Measurements from ENCODE around the gene ACTR3C. TPM values are rescaled to one million over a fixed set of nuclear protein-coding genes. Genes with fewer than 3 reads are reported as not detected.

Gene ACTR3C
- total RNA-seq, 4 donors from 2014 or later, result 8.3 to 25.6 (median 17.4) TPM

- Histone ChIP-seq H3K27me3 (no peaks in the 10 kb centered on the region), H3K27ac (peak overlapping the region; percentile 89 to 98 (median 95)), H3K4me1 (peaks cover 40 to 67% (median 42%) of the 10 kb centered on the region in 3 donors), H3K9me3 (no peaks in the 10 kb centered on the region), H3K36me3 (peaks cover 14 to 43% (median 18%) of the 10 kb centered on the region in 3 donors), H3K4me3 (peak overlapping the region in 2 of 4 donors; percentile 93 to 97)
- intact Hi-C loops (cut with DNase I), result no loop called here
- TF ChIP-seq POLR2A (IDR thresholded peaks at IDR 0.05) (no peak), CTCF (IDR thresholded peaks at IDR 0.05) (no peak)
- DNase-seq, result no peak
- 25 to 54% methylated on average over 2 to 3 of the region's 3 CpGs for WGBS, 2 donors
Measured at GRCh38 chr7:150370612-150371071, 47.3 kb upstream of the ACTR3C start.

- peaks cover 40 to 67% (median 42%) of the 10 kb centered on the region in 3 donors for H3K4me1 ChIP-seq
- 0 to 80% methylated on average over 1 to 2 of the region's 23 CpGs for WGBS, 2 donors
- intact Hi-C loops (cut with DNase I), result no loop called here
- H3K4me3 ChIP-seq, result peak overlapping the region; percentile 55 to 97 (median 81)
- TF ChIP-seq POLR2A (IDR thresholded peaks at IDR 0.05), result no peak
- H3K9me3 ChIP-seq, result no peaks in the 10 kb centered on the region
- no peaks in the 10 kb centered on the region for H3K27me3 ChIP-seq
- peak overlapping the region; percentile 89 to 98 (median 95) for H3K27ac ChIP-seq
- H3K36me3 ChIP-seq, result peaks cover 14 to 43% (median 18%) of the 10 kb centered on the region in 3 donors
- no peak for DNase-seq
Measured at GRCh38 chr7:150369748-150370501, 46.6 kb upstream of the ACTR3C start.

- DNase-seq, result no peak
- Histone ChIP-seq H3K36me3 (peaks cover 10 to 36% (median 18%) of the 10 kb centered on the region in 3 donors), H3K27ac (peak overlapping the region; percentile 89 to 98 (median 95)), H3K4me1 (peaks cover 37 to 65% (median 40%) of the 10 kb centered on the region in 3 donors), H3K4me3 (peak overlapping the region; percentile 55 to 97 (median 81)), H3K9me3 (no peaks in the 10 kb centered on the region), H3K27me3 (no peaks in the 10 kb centered on the region)
- 0% methylated on average over 3 to 19 of the region's 58 CpGs for WGBS, 2 donors
- intact Hi-C loops (cut with DNase I), result no loop called here
- TF ChIP-seq POLR2A (IDR thresholded peaks at IDR 0.05) (no peak), CTCF (IDR thresholded peaks at IDR 0.05) (peak in 1 of 6 experiments; percentile 1)
Measured at GRCh38 chr7:150368884-150369747, 45.8 kb upstream of the ACTR3C start.

GRCh38 chr7:150368096-150368883 lies 44.9 kb upstream of the ACTR3C start, which contains the start of gene REPIN1:
TSS of gene REPIN1 (plus strand) at chr7:150368822. CDS start at chr7:150369712, 890 bp downstream.
- peak in 1 of 6 experiments; percentile 7 for TF ChIP-seq CTCF (IDR thresholded peaks at IDR 0.05)
- peak in 2 of 4 donors; percentile 56 to 77 for TF ChIP-seq POLR2A (IDR thresholded peaks at IDR 0.05)
- peak; percentile 72 for DNase-seq
- intact Hi-C loops (cut with DNase I), result no loop called here

GRCh38 chr7:150367677-150368095 lies 44.3 kb upstream of the ACTR3C start:
- no peaks in the 10 kb centered on the region for H3K27me3 ChIP-seq
- WGBS, 2 donors, result 19 to 29% methylated on average over 7 to 8 of the region's 8 CpGs
- H3K9me3 ChIP-seq, result no peaks in the 10 kb centered on the region
- H3K36me3 ChIP-seq, result peaks cover 10 to 22% (median 14%) of the 10 kb centered on the region in 3 donors
- no peak for DNase-seq
- peak overlapping the region; percentile 55 to 97 (median 81) for H3K4me3 ChIP-seq
- H3K4me1 ChIP-seq, result peaks cover 26 to 51% (median 26%) of the 10 kb centered on the region in 3 donors
- intact Hi-C loops (cut with DNase I), result no loop called here
- peak overlapping the region; percentile 89 to 98 (median 95) for H3K27ac ChIP-seq
- TF ChIP-seq POLR2A (IDR thresholded peaks at IDR 0.05) (no peak), CTCF (IDR thresholded peaks at IDR 0.05) (no peak)

More at GRCh38 chr7:150368096-150368883, 44.9 kb upstream of the ACTR3C start, which contains the start of gene REPIN1:
- peaks cover 32 to 57% (median 32%) of the 10 kb centered on the region in 3 donors for H3K4me1 ChIP-seq
- 0 to 1% methylated on average over 10 to 19 of the region's 85 CpGs for whole genome bisulfite sequencing, 2 donors
- H3K27ac ChIP-seq, result peak within 1 kb of the TSS; percentile 89 to 98 (median 95)
- H3K27me3 ChIP-seq, result no peaks in the 10 kb centered on the region
- H3K4me3 ChIP-seq, result peak within 1 kb of the TSS; percentile 55 to 97 (median 81)
- no peaks in the 10 kb centered on the region for H3K9me3 ChIP-seq
- H3K36me3 ChIP-seq, result peaks cover 10 to 28% (median 18%) of the 10 kb centered on the region in 3 donors
